OCI-LY1 (cell line): ENCODE measurements around the gene RNPC3.
"Not testable (repeated sequence)": the region's sequence is repeated elsewhere in the genome, so short reads cannot be mapped to it uniquely, and the experiment has no call there.

Experiments
- EZH2 ChIP-seq: fragments of 200-600 bp; sonication (generic), shearing (Covaris generic); IDR thresholded peaks from 2 replicates; pipeline ENCODE4 v1.8.0; 2017; ENCODE audit warnings: borderline replicate concordance, mixed run types, mild to moderate bottlenecking, antibody characterized with exemption, low read length, moderate library complexity, mixed read lengths
- TF ChIP-seq, protein P1 (sequence below): fragments of 200-600 bp; sonication (generic), shearing (Covaris generic); IDR thresholded peaks from 2 replicates; pipeline ENCODE4 v1.5.1; 2017; ENCODE audit warnings: mild to moderate bottlenecking, antibody characterized with exemption, low read length, moderate library complexity, mixed read lengths

GRCh38 chr1:103571289-103571688, 45.8 kb downstream of the RNPC3 start, which contains the start of gene AMY2B:
- TF ChIP-seq, protein P1, sequence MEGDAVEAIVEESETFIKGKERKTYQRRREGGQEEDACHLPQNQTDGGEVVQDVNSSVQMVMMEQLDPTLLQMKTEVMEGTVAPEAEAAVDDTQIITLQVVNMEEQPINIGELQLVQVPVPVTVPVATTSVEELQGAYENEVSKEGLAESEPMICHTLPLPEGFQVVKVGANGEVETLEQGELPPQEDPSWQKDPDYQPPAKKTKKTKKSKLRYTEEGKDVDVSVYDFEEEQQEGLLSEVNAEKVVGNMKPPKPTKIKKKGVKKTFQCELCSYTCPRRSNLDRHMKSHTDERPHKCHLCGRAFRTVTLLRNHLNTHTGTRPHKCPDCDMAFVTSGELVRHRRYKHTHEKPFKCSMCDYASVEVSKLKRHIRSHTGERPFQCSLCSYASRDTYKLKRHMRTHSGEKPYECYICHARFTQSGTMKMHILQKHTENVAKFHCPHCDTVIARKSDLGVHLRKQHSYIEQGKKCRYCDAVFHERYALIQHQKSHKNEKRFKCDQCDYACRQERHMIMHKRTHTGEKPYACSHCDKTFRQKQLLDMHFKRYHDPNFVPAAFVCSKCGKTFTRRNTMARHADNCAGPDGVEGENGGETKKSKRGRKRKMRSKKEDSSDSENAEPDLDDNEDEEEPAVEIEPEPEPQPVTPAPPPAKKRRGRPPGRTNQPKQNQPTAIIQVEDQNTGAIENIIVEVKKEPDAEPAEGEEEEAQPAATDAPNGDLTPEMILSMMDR: not testable (repeated sequence)
- TF ChIP-seq EZH2: not testable (repeated sequence)
